GM13976 (cell line): ENCODE data around the gene BRAT1.

ENCODE experiments used
- DNase-seq: peaks from one replicate; pipeline ENCODE4 v3.0.0; 2012; ENCODE audit warnings: low spot score
- CTCF ChIP-seq: IDR thresholded peaks from 2 replicates; pipeline ENCODE4 v1.5.1; 2012; ENCODE audit warnings: borderline replicate concordance, mild to moderate bottlenecking; ENCODE audit not compliant: insufficient read depth; ENCODE audit errors: extremely low read depth, missing control alignments, control extremely low read depth
- in situ Hi-C: fragments of 300-500 bp; cut with MboI; formaldehyde crosslinking; loops from one replicate; pipeline ENCODE4 v1.12.0; 2022; ENCODE audit warnings: low sequenced_read_pairs, mixed read lengths, inconsistent platforms; ENCODE audit not compliant: unreplicated experiment

The BRAT1 gene

GRCh38 chr7:2575733-2576340 lies 20.5 kb upstream of the BRAT1 start:
- DNase-seq: no peak
- in situ Hi-C loops: no loop called here
- no peak for TF ChIP-seq CTCF

- DNase-seq: no peak
- in situ Hi-C loops: no loop called here
- TF ChIP-seq CTCF: no peak
These were observed 19.9 kb upstream of the BRAT1 start for GRCh38 chr7:2575046-2575732.

- no peak for TF ChIP-seq CTCF
- in situ Hi-C loops: no loop called here
- no peak for DNase-seq
These were observed 18.4 kb upstream of the BRAT1 start for GRCh38 chr7:2573761-2574160.

- in situ Hi-C loops: no loop called here
- no peak for TF ChIP-seq CTCF
- no peak for DNase-seq
These were observed 16.9 kb upstream of the BRAT1 start for GRCh38 chr7:2572101-2572842.

DNA sequence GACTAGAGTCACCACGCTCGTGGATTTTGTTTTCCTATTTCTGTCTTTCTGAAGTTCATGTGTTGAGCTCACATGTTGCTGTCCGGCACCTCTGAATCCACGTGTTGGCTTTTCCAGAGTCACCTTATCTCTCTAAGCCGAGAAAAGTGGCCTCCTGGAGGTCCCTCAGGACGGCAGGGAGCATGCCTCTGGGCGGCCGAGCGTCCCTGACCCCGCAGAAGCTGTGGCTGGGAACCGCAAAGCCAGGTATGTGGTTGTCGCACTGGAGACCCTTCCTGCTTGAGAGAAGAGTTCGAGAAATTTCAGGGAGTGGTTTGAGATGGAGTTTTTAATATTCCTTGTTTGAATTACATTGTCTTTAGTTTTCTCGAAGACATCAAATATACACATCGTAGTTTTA lies 16.1 kb upstream of the BRAT1 start:
- in situ Hi-C loops: no loop called here
- no peak for DNase-seq
- TF ChIP-seq CTCF: no peak

DNA sequence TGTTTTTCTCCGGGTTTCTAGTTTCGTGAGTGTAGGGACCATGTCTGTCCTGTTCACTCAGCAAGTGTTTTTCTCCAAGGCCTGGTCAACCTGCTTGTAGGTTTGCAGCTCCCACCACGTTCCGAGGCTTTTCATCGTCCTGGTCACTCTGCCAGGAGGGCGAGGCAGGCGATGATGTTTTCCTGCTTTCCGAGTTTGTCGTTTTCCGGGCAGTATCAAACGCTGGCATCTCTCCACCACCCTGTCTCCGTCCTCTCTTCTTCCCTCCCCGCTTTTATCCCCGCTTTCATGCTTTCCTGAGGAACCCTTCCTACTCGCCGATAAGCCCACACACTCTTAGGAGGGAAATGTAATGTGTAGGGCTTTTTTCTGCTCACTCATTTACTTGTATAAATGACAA lies 14.7 kb upstream of the BRAT1 start:
- in situ Hi-C loops: no loop called here
- no peak for DNase-seq
- TF ChIP-seq CTCF: no peak
